GM10847 (cell line): Measurements from ENCODE around the gene NAT9.

ENCODE experiments used
- POLR2A ChIP-seq: IDR thresholded peaks from 2 replicates; pipeline ENCODE4 v1.6.1; 2011; ENCODE audit not compliant: insufficient read length; ENCODE audit errors: extremely low read depth

The NAT9 gene

DNA sequence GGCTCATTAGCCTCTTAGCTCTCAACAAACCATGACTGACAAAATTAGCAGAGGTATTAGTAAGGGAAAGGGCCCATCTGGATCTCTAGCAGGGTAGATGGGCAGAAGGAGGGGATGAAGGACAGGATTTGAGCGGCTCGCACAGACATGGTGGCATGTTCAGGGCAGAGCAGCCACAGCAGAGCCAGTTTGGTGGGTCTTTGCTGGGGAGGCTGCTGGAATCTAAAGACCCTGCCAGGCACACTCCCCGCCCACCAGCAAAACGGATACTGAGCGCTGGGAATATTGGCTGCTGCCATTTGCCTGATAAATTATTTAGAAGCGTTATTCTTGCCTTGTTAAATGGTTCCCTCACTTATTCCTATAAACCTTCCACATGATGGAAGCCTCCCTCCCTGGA, 20.7 kb upstream of the NAT9 start:
- no peak for TF ChIP-seq POLR2A

DNA sequence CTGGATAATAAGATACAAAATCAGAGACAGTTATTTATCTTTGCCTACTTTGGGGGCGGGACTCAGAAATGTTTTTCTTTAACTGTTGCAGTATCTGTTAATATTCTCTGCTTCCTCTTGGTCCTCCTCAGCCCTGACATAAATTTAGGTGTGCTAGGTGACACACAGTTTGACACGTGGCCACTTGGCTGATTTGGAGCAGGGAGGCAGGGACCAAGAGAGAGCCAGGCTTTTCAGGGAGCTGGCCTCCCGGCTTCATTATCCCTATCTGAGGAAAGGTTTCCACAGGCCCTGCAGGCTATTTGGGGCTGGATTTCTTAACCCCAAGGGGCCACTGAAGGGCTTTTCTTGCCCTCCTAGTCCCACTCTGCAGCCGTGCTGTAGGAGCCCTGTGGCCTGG, 20.1 kb upstream of the NAT9 start:
- no peak for TF ChIP-seq POLR2A

DNA sequence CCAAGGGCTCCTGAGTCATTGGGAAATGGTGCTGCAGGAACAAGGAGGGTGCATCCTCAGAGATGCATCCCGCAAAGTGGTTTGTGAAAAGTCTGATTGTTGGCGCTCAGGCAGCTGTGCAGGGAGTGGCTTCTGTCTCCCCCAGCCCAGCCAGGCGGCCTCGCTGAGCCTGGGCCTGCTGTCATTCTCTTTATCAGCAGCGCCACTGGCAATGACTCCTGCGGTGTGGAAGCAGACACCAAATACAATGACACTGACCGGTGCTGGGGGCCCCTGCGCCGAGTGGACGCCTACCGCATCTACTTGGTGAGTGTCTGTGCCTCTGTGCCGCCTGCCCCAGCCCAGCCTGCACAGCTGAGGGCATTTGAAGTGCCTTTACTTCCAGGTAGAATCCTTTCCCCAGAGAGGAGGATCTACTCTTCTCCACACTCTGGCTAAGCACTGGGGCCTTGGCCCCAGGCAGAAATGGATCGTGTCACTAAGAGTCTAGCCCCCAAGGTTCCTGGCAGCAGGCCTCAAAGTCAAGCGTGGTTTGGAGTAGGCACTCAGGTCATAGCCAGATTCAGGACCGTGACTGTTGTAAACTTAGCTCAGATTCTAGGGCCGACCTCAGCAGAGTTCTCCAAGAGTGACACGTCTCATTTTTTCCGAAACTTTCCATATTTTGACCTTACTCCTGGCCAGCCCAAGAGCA, 19.3 kb upstream of the NAT9 start:
- TF ChIP-seq POLR2A: no peak

DNA sequence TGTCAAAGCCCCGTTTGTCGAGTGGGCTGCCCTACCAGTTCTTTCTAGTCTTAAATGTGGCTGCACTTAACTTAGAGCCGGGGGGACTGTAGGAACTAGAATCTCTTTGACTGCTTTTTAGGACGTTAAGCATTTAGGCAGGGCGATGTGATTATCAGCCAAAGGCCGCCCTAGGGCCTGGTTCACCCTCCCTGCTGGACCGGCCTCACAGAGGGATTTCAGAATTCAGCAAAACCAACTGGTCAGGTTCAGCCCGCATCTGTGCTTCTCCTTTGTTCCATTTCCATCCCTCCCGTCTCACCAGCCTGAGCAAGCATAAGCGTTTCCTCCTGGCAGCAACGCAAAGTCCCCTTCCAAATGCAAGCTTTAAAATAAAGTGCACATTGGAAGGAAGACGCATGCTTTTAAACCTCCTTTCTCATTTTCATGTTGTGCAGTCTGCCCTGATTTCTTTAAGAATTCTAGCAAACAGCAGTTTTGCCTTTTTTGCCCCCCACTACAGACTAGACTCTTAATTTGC, 16.5 kb upstream of the NAT9 start:
- TF ChIP-seq POLR2A: no peak

DNA sequence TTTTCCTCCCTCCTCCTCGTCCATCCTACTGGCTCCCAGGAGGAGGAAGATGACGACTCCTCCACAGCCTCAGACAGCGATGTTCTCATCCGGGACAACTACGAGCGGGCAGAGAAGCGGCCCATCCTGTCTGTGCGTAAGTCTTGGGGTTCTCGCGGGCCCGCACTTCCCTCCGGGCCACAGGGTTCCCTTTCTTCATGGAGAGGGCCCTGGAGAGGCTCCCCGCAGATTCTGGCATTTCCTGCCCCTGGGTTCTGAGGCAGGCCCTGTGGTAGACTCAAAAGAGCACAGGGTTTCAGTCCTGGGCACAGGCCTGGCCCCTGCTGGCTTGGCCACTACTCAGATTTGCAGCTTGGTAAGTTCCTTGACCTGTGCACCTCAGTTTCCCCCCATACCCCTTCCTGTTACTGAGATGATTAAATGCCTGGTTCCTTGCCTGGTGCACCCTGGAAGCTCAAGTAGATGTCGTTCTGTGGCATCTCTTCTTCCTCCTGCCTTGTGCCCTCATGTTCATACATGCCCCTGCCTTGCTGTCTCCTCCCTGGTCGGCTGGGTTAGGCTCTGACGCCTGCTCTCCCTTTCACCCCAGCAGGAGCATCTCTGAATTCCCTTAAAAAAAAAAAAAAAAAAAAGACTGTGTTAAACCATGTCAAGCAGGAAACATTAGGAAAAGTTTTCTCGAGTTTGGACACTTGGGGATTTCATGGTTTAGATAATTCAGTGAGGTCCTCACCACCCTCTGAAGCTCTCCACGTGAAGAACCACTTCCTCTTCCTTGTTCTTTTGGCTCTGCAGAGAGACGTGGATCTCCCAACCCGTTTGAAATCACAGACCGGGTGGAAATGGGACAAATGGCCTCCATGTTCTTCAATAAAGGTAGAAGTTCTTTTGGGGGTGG, 14.3 kb upstream of the NAT9 start:
- no peak for TF ChIP-seq POLR2A

DNA sequence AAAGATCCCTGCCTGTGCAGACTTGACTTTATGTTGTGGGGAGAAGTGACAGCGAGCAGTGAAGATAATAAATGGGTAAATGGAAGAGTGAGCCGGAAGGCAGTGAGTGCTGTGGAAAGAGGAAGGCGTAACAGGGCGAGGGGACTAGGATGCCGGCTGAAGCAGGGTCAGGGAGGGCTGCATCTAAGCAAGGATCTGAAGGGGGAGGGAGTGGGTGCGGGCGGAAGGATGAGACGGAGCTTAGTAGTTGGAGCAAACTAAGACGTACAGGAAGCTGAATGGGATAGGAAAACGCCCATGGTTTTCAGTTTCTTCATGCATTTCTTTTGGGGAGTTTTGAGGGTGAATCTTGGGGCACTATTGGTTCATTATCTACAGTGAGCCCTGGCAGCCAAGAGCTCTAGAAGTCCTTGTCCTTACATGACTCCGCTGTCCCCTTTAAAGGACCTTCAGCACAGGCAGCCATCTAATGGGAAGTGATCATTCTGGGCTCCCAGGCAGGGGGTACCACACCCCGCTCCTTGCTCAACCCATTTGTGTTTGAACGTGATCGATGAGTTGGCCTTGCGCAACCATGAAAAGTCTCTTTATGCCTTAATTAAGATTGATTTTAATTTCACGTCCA, 10.4 kb upstream of the NAT9 start:
- no peak for TF ChIP-seq POLR2A

DNA sequence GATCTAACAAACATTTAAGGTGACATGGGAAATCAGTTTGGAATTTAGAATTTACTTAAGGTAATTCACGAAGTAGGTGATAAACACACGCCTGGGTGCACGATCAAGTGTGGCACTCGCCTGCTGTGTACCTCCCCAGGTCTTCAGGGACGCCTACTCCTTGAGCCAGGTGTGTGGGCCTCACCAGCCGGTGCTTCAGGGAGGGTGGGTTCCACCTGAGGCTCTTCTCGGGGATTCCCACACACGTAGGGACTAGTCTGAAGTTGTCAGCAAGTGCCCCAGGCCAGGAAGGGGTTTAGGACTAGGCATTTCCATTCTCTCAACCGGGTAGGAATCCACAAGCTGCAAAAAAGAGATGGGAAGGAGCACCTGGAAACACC, 9.8 kb upstream of the NAT9 start:
- no peak for TF ChIP-seq POLR2A

DNA sequence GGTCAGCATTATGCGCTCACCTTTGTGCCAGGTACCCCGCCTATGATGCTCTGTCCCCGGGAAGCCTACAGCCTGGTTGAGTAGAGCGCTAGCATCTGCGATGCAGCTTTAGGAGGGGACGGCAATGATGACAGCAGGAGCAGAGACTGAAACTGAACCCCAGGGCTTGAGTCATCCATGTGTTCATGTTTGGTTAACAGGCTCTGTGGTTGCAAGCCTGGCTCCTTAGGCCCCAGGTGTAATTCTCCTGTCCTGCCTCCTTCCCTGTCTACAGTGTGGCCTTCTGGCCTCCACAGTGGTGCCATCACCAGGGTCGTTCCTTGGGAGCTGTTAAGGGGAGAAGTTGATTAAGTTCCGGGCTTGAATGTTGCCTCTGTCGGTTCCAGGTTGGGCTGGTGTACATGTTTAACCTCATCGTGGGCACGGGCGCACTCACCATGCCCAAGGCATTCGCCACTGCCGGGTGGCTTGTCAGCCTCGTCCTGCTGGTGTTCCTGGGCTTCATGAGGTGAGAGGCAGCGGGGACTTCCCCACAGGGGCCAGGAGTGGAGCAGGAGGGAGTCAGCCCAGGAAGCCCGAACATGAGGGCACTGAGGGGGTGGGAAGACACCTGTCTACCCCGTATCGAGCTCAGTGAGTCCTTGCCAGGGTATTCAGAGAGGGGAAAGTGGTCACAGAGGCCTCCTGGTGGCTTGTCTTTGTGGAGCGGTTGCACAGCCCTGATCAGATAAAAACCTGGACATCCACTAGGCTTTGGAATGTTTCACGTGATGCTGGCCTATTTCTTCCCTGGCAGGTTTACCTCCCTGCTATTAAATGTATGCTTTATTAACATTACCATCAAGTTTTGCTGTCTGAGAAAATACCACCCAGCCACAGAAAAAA, 9.2 kb upstream of the NAT9 start:
- no peak for TF ChIP-seq POLR2A

DNA sequence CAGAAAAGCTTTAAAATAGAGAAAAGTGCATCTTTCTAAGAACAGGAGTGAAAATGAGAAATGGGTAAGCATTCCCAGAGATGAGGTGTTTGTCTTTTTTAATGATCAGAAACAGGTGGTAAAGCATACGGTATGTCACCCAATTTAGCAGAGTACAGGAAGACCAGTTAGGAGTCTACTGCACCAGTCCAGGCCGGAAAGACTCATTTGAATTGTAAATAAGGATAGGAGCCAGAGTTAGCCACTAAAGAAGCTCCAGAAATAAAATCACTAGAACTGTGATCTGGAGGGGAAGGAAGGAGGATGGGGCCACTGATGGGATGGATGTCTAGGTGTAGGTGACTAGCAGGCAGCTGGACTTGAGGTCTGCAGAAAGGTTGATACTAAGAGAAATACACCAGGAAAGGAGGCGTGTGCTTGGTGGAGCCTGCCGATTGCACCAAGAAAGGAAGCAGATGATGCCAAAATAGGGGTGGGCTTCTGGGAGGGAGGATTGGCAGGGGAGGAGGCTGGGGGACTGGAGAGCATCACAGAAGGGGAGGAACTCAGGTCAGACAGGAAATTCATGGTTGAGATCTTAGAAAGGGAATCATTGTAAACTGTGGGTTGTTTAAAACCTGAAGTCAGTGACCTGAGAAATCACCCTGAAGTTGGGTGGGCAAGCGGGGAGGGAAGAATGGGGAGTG, 8.1 kb upstream of the NAT9 start:
- no peak for TF ChIP-seq POLR2A

DNA sequence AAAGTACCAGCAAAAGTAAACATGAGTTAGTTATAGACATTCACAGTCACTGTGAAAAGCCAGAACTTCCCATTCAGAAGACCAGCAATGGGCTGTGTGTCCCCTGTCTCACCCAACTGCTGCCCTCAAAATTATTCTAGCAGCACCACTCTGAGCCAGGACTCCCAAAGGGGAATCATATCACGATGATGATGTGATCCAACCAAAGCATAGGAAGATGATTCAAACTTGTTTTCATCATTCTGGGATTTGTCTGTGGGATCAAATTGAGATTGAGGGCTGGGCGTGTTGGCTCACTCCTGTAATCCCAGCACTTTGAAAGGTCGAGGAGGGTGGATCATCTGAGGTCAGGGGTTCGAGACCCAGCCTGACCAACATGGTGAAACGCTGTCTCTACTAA, 6.4 kb upstream of the NAT9 start:
- no peak for TF ChIP-seq POLR2A

DNA sequence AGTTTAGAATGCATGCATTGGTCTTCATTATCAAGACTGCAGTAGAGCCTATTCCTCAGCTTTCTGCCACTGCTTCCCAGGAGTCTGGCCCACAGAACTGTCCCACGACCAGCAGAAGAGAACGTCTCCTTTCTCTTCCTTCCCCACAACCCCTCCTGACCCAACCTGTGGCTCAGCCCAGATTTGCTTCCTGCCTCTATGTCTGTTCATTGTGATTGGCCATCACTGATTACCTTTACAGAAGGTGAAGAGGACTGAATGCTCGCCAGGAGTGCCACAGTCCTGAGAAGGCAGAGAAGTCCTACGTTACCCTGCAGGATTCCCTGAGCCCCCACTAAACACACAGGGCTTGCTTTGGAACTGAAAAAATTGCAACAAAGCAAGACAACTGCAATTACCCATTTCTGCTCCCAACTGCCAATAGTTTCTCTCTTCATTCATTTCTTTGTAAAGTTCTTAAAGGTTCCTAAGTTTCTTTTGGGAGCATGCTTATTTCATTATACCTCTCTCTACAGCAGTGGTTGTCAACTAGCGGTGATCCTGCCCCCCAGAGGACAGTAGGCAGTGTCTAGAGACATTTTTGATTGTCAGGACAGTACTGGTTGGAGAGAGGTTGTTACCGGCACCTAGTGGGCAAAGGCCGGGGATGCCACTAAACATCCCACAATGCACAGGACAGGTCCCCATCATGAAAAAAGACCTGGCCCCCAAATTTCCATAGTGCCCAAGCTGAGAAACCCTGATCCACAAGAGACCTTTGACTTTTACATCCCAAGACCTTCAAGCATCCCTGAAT, 4.5 kb upstream of the NAT9 start:
- no peak for TF ChIP-seq POLR2A

DNA sequence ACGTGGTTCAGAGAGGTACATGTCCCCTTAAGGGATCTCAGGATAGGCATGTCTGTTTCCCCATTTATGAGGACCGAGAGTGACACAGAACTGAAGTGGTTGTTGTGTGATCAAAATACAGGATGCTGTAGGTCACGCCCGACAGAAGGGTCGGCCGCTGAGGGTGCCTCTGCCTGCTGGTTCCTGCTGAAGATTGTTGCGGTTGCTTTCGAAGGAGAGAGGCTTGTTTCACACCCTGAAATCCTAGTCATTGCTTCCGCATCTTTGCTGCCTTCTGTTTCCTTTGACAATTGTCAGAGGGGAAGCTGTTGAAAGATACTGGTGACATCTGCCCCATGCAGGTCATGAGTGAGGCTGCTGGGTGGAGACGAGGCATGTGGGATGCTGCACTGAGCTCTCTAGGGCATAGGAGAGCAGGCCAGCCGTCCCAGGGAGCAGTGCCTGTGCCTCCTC, 3.8 kb upstream of the NAT9 start:
- TF ChIP-seq POLR2A: no peak

DNA sequence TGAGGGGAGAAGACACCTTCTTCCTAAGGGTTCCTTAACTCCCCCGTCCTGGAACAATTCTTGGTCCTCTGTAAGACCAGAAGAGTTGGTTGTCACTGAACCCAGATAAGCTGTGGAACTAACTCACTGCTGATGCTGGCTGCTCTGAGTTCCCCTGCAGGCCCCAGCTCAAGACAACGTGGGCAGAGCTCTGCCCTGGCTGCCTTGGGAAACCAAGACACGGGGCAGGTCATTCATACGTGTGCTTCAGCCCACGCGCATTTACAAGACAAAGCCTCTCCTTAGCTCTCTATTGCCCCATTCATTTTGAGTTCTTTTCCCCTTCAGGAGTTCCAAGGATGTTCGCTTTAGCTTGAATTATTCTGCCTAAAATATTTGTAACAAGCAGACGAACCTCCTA, 3.4 kb upstream of the NAT9 start:
- TF ChIP-seq POLR2A: no peak
